Measurements from ENCODE around the gene ZNF792. TPM values are rescaled to one million over a fixed set of nuclear protein-coding genes. Genes with fewer than 3 reads are reported as not detected.

ZNF792 gene
- polyA plus RNA-seq, 1 donor from 2014 or later: 3.7 TPM

DNA sequence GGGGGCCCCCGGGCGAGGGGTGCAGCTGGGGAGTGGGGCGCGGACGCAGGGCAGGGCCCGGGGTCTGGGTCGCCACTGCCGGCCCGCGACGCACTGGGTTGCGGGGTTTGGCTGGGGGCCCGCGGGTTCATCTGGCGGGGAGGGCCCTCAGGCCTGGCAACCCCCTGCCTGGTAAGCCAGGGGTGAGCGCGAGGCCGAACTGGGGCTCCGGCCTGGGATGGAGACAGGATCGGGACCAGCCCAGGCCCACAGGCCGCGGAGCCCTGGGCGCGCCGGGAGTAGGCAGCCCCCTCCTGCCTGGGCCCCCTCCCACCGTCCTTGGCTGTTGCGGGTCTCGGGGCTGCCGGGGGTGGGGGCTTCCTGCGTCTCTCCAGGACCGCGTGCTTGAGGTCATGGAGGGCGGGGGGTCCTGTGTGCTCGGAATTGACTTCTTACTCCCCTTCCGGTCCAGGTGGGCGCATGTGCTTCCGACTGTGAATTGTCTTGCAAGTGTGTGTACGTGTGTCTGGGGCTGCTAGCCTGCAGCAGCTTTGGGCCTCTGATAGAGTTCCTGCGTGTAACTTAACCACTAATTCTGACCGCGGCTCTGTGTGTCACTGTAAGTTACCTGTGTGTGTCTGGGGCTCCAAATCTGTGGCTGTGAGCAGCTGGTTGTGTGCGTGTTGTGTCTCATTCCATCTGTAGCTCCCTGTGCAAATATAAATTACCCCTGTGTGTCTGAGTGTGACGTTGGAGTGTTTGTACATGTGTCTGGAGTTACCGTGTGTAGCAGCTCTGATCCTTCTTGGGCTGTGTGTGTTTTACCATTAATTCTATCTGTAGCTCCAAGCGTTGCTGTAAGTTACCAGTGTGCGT is 36.8 kb upstream of the ZNF792 start (continued):
- TF ChIP-seq EZH2 (IDR thresholded peaks at IDR 0.05; ENCODE audit: borderline replicate concordance, insufficient read depth, low read length, poor library complexity, severe bottlenecking): no peak

DNA sequence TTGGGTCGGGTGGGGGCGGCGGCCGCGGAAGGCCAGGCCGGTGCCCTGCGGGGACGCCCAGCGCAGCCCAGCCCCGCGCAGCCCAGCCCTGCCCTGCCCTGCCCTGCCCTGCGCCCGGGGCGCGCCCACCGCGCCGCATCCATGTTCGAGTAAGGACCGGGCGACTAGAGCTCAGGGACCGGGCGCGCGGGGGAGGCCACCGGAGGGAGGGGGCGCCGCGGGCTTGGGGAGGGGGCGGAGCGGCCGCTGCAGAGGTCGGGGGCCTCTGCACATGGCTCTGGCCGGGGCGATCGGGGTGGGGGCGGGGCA is 36.3 kb upstream of the ZNF792 start:
- Histone ChIP-seq H3K27me3 (ENCODE audit: insufficient read depth, low read depth, low read length) (no peaks in the 10 kb centered on the region), H3K36me3 (ENCODE audit: insufficient read depth, low read length) (no peaks in the 10 kb centered on the region), H3K4me2 (ENCODE audit: low read length) (no peak overlapping the region), H3K9me2 (ENCODE audit: insufficient read depth, low read length) (no peaks in the 10 kb centered on the region), H3K9ac (ENCODE audit: low read length) (peak overlapping the region; percentile 81), H2AFZ (ENCODE audit: low read depth, low read length) (no peak overlapping the region), H3K27ac (ENCODE audit: low read length) (peak overlapping the region; percentile 73), H3K79me2 (replicated peaks; ENCODE audit: insufficient read depth, low read length) (peaks cover 48% of the 10 kb centered on the region), H3K9me3 (ENCODE audit: low read length) (no peaks in the 10 kb centered on the region), H4K20me1 (ENCODE audit: insufficient read depth) (no peaks in the 10 kb centered on the region), H3F3A (ENCODE audit: insufficient read depth, low read length, poor library complexity, severe bottlenecking) (no peaks in the 10 kb centered on the region), H3K4me3 (ENCODE audit: low read length) (peak overlapping the region; percentile 96)
- TF ChIP-seq POLR2AphosphoS5 (IDR thresholded peaks at IDR 0.05) (no peak), RAD21 (conservative IDR thresholded peaks at IDR 0.05) (no peak), EZH2 (IDR thresholded peaks at IDR 0.05; ENCODE audit: borderline replicate concordance, insufficient read depth, low read length, poor library complexity, severe bottlenecking) (no peak), MXI1 (conservative IDR thresholded peaks at IDR 0.05; ENCODE audit: poor library complexity, severe bottlenecking) (no peak), TAF1 (IDR thresholded peaks at IDR 0.05; ENCODE audit: low read depth) (no peak), EP300 (conservative IDR thresholded peaks at IDR 0.05; ENCODE audit: poor library complexity, severe bottlenecking) (no peak), SMC3 (conservative IDR thresholded peaks at IDR 0.05; ENCODE audit: poor library complexity) (no peak)
- TF ChIP-seq, protein P1, sequence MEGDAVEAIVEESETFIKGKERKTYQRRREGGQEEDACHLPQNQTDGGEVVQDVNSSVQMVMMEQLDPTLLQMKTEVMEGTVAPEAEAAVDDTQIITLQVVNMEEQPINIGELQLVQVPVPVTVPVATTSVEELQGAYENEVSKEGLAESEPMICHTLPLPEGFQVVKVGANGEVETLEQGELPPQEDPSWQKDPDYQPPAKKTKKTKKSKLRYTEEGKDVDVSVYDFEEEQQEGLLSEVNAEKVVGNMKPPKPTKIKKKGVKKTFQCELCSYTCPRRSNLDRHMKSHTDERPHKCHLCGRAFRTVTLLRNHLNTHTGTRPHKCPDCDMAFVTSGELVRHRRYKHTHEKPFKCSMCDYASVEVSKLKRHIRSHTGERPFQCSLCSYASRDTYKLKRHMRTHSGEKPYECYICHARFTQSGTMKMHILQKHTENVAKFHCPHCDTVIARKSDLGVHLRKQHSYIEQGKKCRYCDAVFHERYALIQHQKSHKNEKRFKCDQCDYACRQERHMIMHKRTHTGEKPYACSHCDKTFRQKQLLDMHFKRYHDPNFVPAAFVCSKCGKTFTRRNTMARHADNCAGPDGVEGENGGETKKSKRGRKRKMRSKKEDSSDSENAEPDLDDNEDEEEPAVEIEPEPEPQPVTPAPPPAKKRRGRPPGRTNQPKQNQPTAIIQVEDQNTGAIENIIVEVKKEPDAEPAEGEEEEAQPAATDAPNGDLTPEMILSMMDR (IDR thresholded peaks at IDR 0.05; ENCODE audit: poor library complexity, severe bottlenecking): no peak
- TF ChIP-seq, protein P2, sequence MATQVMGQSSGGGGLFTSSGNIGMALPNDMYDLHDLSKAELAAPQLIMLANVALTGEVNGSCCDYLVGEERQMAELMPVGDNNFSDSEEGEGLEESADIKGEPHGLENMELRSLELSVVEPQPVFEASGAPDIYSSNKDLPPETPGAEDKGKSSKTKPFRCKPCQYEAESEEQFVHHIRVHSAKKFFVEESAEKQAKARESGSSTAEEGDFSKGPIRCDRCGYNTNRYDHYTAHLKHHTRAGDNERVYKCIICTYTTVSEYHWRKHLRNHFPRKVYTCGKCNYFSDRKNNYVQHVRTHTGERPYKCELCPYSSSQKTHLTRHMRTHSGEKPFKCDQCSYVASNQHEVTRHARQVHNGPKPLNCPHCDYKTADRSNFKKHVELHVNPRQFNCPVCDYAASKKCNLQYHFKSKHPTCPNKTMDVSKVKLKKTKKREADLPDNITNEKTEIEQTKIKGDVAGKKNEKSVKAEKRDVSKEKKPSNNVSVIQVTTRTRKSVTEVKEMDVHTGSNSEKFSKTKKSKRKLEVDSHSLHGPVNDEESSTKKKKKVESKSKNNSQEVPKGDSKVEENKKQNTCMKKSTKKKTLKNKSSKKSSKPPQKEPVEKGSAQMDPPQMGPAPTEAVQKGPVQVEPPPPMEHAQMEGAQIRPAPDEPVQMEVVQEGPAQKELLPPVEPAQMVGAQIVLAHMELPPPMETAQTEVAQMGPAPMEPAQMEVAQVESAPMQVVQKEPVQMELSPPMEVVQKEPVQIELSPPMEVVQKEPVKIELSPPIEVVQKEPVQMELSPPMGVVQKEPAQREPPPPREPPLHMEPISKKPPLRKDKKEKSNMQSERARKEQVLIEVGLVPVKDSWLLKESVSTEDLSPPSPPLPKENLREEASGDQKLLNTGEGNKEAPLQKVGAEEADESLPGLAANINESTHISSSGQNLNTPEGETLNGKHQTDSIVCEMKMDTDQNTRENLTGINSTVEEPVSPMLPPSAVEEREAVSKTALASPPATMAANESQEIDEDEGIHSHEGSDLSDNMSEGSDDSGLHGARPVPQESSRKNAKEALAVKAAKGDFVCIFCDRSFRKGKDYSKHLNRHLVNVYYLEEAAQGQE (IDR thresholded peaks at IDR 0.05; ENCODE audit: borderline replicate concordance): no peak

All from neural cell (in vitro differentiated cells).